Mammary epithelial cell (primary cell): Measurements from ENCODE around the gene GLRA3.

Experiments
- EZH2 ChIP-seq: IDR thresholded peaks from 2 replicates; pipeline ENCODE4 v1.6.1; 2012; ENCODE audit warnings: low read length, inconsistent platforms, borderline replicate concordance
- TF ChIP-seq, protein P1 (sequence below), 2 donors: IDR thresholded peaks in 1 of 2; conservative IDR thresholded peaks in 1 of 2; 2 replicates each; pipeline ENCODE4 v1.5.1; 2011 to 2012; ENCODE audit warnings: inconsistent platforms in 2 of 2, low read length in 2 of 2, mild to moderate bottlenecking in 2 of 2, control low read depth in 1 of 2, low read depth in 1 of 2; ENCODE audit not compliant: insufficient read depth in 1 of 2; ENCODE audit errors: extremely low read depth in 1 of 2

DNA sequence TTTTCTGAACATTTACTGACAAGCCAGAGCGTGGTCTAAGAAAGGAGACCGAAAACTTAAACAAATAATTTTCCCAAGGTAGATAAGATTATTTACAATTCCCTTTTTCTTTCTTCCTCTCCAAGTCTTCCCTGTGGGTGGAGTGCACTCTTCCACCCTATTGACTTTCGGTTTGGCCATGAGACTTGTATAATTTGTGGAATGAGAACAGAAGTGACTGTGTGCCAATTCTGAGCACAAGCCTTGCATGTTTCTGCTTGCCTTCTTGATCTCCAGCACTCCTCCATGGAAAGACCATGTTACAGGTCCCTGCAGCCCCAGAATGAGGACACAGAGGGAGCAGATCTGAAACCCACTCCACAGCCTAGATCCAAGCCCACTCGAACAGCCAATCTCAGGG lies 156.8 kb downstream of the GLRA3 start:
- TF ChIP-seq EZH2: no peak
- TF ChIP-seq, protein P1, sequence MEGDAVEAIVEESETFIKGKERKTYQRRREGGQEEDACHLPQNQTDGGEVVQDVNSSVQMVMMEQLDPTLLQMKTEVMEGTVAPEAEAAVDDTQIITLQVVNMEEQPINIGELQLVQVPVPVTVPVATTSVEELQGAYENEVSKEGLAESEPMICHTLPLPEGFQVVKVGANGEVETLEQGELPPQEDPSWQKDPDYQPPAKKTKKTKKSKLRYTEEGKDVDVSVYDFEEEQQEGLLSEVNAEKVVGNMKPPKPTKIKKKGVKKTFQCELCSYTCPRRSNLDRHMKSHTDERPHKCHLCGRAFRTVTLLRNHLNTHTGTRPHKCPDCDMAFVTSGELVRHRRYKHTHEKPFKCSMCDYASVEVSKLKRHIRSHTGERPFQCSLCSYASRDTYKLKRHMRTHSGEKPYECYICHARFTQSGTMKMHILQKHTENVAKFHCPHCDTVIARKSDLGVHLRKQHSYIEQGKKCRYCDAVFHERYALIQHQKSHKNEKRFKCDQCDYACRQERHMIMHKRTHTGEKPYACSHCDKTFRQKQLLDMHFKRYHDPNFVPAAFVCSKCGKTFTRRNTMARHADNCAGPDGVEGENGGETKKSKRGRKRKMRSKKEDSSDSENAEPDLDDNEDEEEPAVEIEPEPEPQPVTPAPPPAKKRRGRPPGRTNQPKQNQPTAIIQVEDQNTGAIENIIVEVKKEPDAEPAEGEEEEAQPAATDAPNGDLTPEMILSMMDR (conservative IDR thresholded peaks at IDR 0.05 in 1 of 2, IDR thresholded peaks at IDR 0.05 in 1 of 2; ENCODE audit: extremely low read depth in 1 of 2, insufficient read depth in 1 of 2, low read depth in 1 of 2, low read length in 2 of 2): no peak
